ENCODE results near the gene NTHL1. TPM values are rescaled to one million over a fixed set of nuclear protein-coding genes. Genes with fewer than 3 reads are reported as not detected.
A peak's percentile ranks its signal among the peaks of the same experiment; 100 is the strongest.

Gene NTHL1
- total and polyA plus RNA-seq, 10 of the 15 experiments (the other 5 are each of a cell fraction or from before 2014, with no cell fraction given): 0.85 to 54.7 (median 39.0) TPM

- TF ChIP-seq NR2F1 (conservative IDR thresholded peaks at IDR 0.05): no peak
- no peak for TF ChIP-seq MTA2 (IDR thresholded peaks at IDR 0.05; ENCODE audit: low read depth)
- no peak for TF ChIP-seq ZNF687 (IDR thresholded peaks at IDR 0.05)
- TF ChIP-seq RAD21 (IDR thresholded peaks at IDR 0.05; ENCODE audit: insufficient read depth, low read depth, low read length): peak; percentile 90
- TF ChIP-seq RBBP5 (conservative IDR thresholded peaks at IDR 0.05): no peak
- TF ChIP-seq ZBTB33 (IDR thresholded peaks at IDR 0.05): no peak; the same call in 1 of the 2 replicates
- TF ChIP-seq RCOR1 (conservative IDR thresholded peaks at IDR 0.05; ENCODE audit: low read depth, low read length): no peak
- no peak for TF ChIP-seq NRF1 (conservative IDR thresholded peaks at IDR 0.05; ENCODE audit: low read depth, low read length)
- 0 out of 2 replicates have a peak, but pooled peaks have one; percentile 63 for TF ChIP-seq MXI1 (IDR thresholded peaks at IDR 0.05; ENCODE audit: low read depth, low read length)
- no peak for TF ChIP-seq RAD51 (IDR thresholded peaks at IDR 0.05)
- no peak; the same call in 1 of the 2 replicates for TF ChIP-seq BACH1 (IDR thresholded peaks at IDR 0.05; ENCODE audit: borderline replicate concordance)
- TF ChIP-seq HDAC6 (IDR thresholded peaks at IDR 0.05; ENCODE audit: unreplicated experiment): no peak
- no peak for TF ChIP-seq EP300 (IDR thresholded peaks at IDR 0.05; ENCODE audit: borderline replicate concordance in 1 of 2, control insufficient read depth in 1 of 2, low read depth in 2 of 2, low read length in 2 of 2)
- 0 out of 2 replicates have a peak, but pooled peaks have one; percentile 31 for TF ChIP-seq JUND (IDR thresholded peaks at IDR 0.05; ENCODE audit: low read depth, low read length)
- no peak for TF ChIP-seq CUX1 (IDR thresholded peaks at IDR 0.05; ENCODE audit: insufficient replicate concordance, low read depth, low read length)
Observed at GRCh38 chr16:2023092-2024031, 24.3 kb downstream of the NTHL1 start (continued).
